PC-9 (cell line): ENCODE measurements around the gene USP35.

Experiments used
- EZH2 ChIP-seq: fragments of 200-600 bp; sonication (generic); IDR thresholded peaks from 2 replicates; pipeline ENCODE4 v1.8.0; 2017; ENCODE audit warnings: antibody characterized with exemption, low read depth
- TF ChIP-seq, protein P1 (sequence below): fragments of 200-600 bp; sonication (generic); conservative IDR thresholded peaks from 2 replicates; pipeline ENCODE4 v1.6.1; 2017; ENCODE audit warnings: mixed run types, antibody characterized with exemption, mild to moderate bottlenecking, moderate library complexity

- TF ChIP-seq EZH2 = no peak
- TF ChIP-seq, protein P1, sequence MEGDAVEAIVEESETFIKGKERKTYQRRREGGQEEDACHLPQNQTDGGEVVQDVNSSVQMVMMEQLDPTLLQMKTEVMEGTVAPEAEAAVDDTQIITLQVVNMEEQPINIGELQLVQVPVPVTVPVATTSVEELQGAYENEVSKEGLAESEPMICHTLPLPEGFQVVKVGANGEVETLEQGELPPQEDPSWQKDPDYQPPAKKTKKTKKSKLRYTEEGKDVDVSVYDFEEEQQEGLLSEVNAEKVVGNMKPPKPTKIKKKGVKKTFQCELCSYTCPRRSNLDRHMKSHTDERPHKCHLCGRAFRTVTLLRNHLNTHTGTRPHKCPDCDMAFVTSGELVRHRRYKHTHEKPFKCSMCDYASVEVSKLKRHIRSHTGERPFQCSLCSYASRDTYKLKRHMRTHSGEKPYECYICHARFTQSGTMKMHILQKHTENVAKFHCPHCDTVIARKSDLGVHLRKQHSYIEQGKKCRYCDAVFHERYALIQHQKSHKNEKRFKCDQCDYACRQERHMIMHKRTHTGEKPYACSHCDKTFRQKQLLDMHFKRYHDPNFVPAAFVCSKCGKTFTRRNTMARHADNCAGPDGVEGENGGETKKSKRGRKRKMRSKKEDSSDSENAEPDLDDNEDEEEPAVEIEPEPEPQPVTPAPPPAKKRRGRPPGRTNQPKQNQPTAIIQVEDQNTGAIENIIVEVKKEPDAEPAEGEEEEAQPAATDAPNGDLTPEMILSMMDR = no peak
Measured at GRCh38 chr11:78197816-78198215, 9.1 kb downstream of the USP35 start.
